AG09309 (cell line): ENCODE data around the gene DSTYK.
"Not testable (repeated sequence)": the region's sequence is repeated elsewhere in the genome, so short reads cannot be mapped to it uniquely, and the experiment has no call there.

Source experiments
- DNase-seq: peaks from one replicate; pipeline ENCODE4 v3.0.0-alpha.2; 2010; ENCODE audit warnings: low read depth
- H3K4me3 ChIP-seq: 2 replicates; pipeline ENCODE4 v1.5.1; 2011; ENCODE audit warnings: mild to moderate bottlenecking, low read depth, low read length, moderate library complexity; ENCODE audit not compliant: control insufficient read depth
- CTCF ChIP-seq: IDR thresholded peaks from 2 replicates; pipeline ENCODE4 v1.5.1; 2011; ENCODE audit warnings: mild to moderate bottlenecking, low read depth, low read length, inconsistent platforms; ENCODE audit not compliant: insufficient read depth, control insufficient read depth; ENCODE audit errors: missing control alignments

The DSTYK gene

GRCh38 chr1:205182930-205183329 is 28.6 kb downstream of the DSTYK start:
- no peak overlapping the region for H3K4me3 ChIP-seq
- TF ChIP-seq CTCF: no peak
- no peak for DNase-seq

- not testable (repeated sequence) for DNase-seq, H3K4me3 ChIP-seq
Measured at GRCh38 chr1:205180331-205180730, 31.2 kb downstream of the DSTYK start.

- no peak for DNase-seq
- TF ChIP-seq CTCF: no peak
- H3K4me3 ChIP-seq: no peak overlapping the region
Measured at GRCh38 chr1:205179842-205180241, 31.7 kb downstream of the DSTYK start.

GRCh38 chr1:205172729-205173366 is 38.7 kb downstream of the DSTYK start:
- no peak for TF ChIP-seq CTCF
- DNase-seq: peak; percentile 90
- H3K4me3 ChIP-seq: no peak overlapping the region

- DNase-seq: no peak
- no peak for TF ChIP-seq CTCF
- no peak overlapping the region for H3K4me3 ChIP-seq
Measured at GRCh38 chr1:205171369-205171768, 40.1 kb downstream of the DSTYK start.

GRCh38 chr1:205170532-205171269 is 40.8 kb downstream of the DSTYK start:
- DNase-seq: no peak

More at GRCh38 chr1:205170532-205171269, 40.8 kb downstream of the DSTYK start:
- no peak for TF ChIP-seq CTCF
- no peak overlapping the region for H3K4me3 ChIP-seq
